ENCODE measurements around the gene PLBD2. TPM values are rescaled to one million over a fixed set of nuclear protein-coding genes. Genes with fewer than 3 reads are reported as not detected.

The PLBD2 gene
- total and polyA plus RNA-seq, 9 of the 15 experiments (the other 6 are each of a cell fraction or from before 2014, with no cell fraction given), result 2.4 to 37.4 (median 6.0) TPM

GRCh38 chr12:113388351-113388750, 30.0 kb downstream of the PLBD2 start (continued):
- TF ChIP-seq E2F4 (CRISPR knock-in tag; IDR thresholded peaks at IDR 0.05; ENCODE audit: low read depth) (no peak), ZNF586 (CRISPR knock-in tag; conservative IDR thresholded peaks at IDR 0.05) (no peak)

GRCh38 chr12:113390064-113391043, 32.0 kb downstream of the PLBD2 start:
- Histone ChIP-seq H3K4me2 (ENCODE audit: insufficient read depth, low read length) (no peak overlapping the region), H3K27me3 (ENCODE audit: control insufficient read depth in 2 of 2, insufficient read depth in 2 of 2, low read length in 2 of 2) (no peaks in the 10 kb centered on the region), H3K27ac (ENCODE audit: extremely low read depth, low read depth, low read length) (no peak overlapping the region), H2AFZ (ENCODE audit: low read depth, low read length) (no peak overlapping the region), H4K20me1 (replicated peaks; ENCODE audit: control insufficient read depth, insufficient read depth, low read length) (no peaks in the 10 kb centered on the region), H3K79me2 (ENCODE audit: control insufficient read depth, insufficient read depth, low read length) (no peaks in the 10 kb centered on the region), H3K36me3 (ENCODE audit: control insufficient read depth, insufficient read depth, low read length) (peaks cover 37% of the 10 kb centered on the region; the same call in 1 of the 3 replicates), H3K9ac (ENCODE audit: insufficient read depth in 1 of 2, low read depth in 2 of 2, low read length in 2 of 2) (no peak overlapping the region), H3K9me3 (replicated peaks; ENCODE audit: control insufficient read depth, insufficient read depth, low read depth, low read length) (no peaks in the 10 kb centered on the region), H3K9me1 (ENCODE audit: control insufficient read depth, insufficient read depth, low read length) (no peaks in the 10 kb centered on the region), H3K4me1 (replicated peaks in 1 of 2; ENCODE audit: control insufficient read depth in 2 of 2, insufficient read depth in 2 of 2, low read length in 2 of 2) (peaks cover 0 to 6% of the 10 kb centered on the region in 2 experiments; a peak in 2 of 5 replicates), H3K4me3 (no peak overlapping the region)
- ATAC-seq (no peak), DNase-seq (ENCODE audit: extremely low read depth in 1 of 4, low spot score in 3 of 4) (no peak), FAIRE-seq (no peak)
- 64% methylated on average over 6 of the region's 6 CpGs for WGBS (ENCODE audit: insufficient coverage, low coverage, missing lambda C conversion rate)
- CTCF ChIA-PET (ENCODE audit: low intra/inter-chr PET ratio), result no interaction called here
- intact Hi-C loops (cut with micrococcal nuclease), result no loop called here
- no peak for TF ChIP-seq NR2F6 (CRISPR knock-in tag; IDR thresholded peaks at IDR 0.05)
- 0 out of 2 replicates have a peak, but pooled peaks have one; percentile 33 for TF ChIP-seq POLR2A (conservative IDR thresholded peaks at IDR 0.05)
- TF ChIP-seq EGR1 (conservative IDR thresholded peaks at IDR 0.05), result peak; percentile 70
- TF ChIP-seq ILK (tag; IDR thresholded peaks at IDR 0.05; ENCODE audit: borderline replicate concordance, low read depth), result no peak
- TF ChIP-seq SMARCA4 (IDR thresholded peaks at IDR 0.05), result no peak
- TF ChIP-seq HDAC1 (IDR thresholded peaks at IDR 0.05), result peak in 1 of 2 experiments; percentile 18; a peak in 1 of 4 replicates
- POLR2A ChIA-PET, result no interaction called here
- in situ Hi-C loops (cut with MboI), result no loop called here
- TSS peak; percentile 79 for BruUV-seq (replicated peaks)

Measured in K562 (cell line).